Endodermal cell (in vitro differentiated cells): ENCODE results near the gene SLC3A2. TPM values are rescaled to one million over a fixed set of nuclear protein-coding genes. Genes with fewer than 3 reads are reported as not detected.

Experiments used
- DNase-seq: peaks from one replicate; pipeline ENCODE4 v3.0.0-alpha.2; 2017
- H3K27ac ChIP-seq: 2 replicates; pipeline ENCODE4 v1.5.1; 2013; ENCODE audit warnings: mild to moderate bottlenecking, low read depth, low read length, moderate library complexity
- H3K27me3 ChIP-seq: 2 replicates; pipeline ENCODE4 v1.6.1; 2013; ENCODE audit warnings: mild to moderate bottlenecking, low read length, moderate library complexity; ENCODE audit not compliant: insufficient read depth, control insufficient read depth, poor library complexity, severe bottlenecking
- H3K36me3 ChIP-seq: 2 replicates; pipeline ENCODE4 v1.7.0; 2013; ENCODE audit warnings: mild to moderate bottlenecking, low read length, moderate library complexity; ENCODE audit not compliant: control insufficient read depth, insufficient read depth
- H3K4me1 ChIP-seq: one replicate; pipeline ENCODE4 v1.7.0; 2013; ENCODE audit warnings: low read length; ENCODE audit not compliant: control insufficient read depth, insufficient read depth
- H3K4me3 ChIP-seq: 2 replicates; pipeline ENCODE4 v1.5.1; 2013; ENCODE audit warnings: mild to moderate bottlenecking, low read length, moderate library complexity
- H3K9ac ChIP-seq: 2 replicates; pipeline ENCODE4 v1.6.1; 2013; ENCODE audit warnings: mild to moderate bottlenecking, low read length, moderate library complexity; ENCODE audit not compliant: poor library complexity, severe bottlenecking; ENCODE audit errors: extremely low read depth
- H3K9me3 ChIP-seq: 2 replicates; pipeline ENCODE4 v1.6.1; 2013; ENCODE audit warnings: mild to moderate bottlenecking, low read length, moderate library complexity; ENCODE audit not compliant: control insufficient read depth
- H3K27ac Mint-ChIP-seq: 2 replicates; pipeline ENCODE4 v1.8.0; 2020; ENCODE audit warnings: mixed read lengths
- H3K27me3 Mint-ChIP-seq: 2 replicates; pipeline ENCODE4 v1.8.0; 2021; ENCODE audit warnings: mild to moderate bottlenecking, mixed read lengths; ENCODE audit not compliant: insufficient read depth
- H3K36me3 Mint-ChIP-seq: 2 replicates; pipeline ENCODE4 v1.8.0; 2020; ENCODE audit warnings: low read depth, mixed read lengths
- H3K4me1 Mint-ChIP-seq: 2 replicates; pipeline ENCODE4 v1.8.0; 2020; ENCODE audit warnings: mixed read lengths
- H3K4me3 Mint-ChIP-seq: 2 replicates; pipeline ENCODE4 v1.8.0; 2020; ENCODE audit warnings: mild to moderate bottlenecking, moderate library complexity, mixed read lengths
- H3K9me3 Mint-ChIP-seq: 2 replicates; pipeline ENCODE4 v1.8.0; 2020; ENCODE audit warnings: mild to moderate bottlenecking, mixed read lengths
- CTCF ChIP-seq: fragments of 200-600 bp; sonication (generic); conservative IDR thresholded peaks from 2 replicates; pipeline ENCODE4 v1.5.0; 2021; ENCODE audit warnings: antibody characterized with exemption, mild to moderate bottlenecking
- WGBS, 2 experiments: methylation state at CpG; one replicate each; pipeline versions ENCODE4 v1.1.5 to v1.1.7; 2013; ENCODE audit warnings: missing lambda C conversion rate in 2 of 2, mixed read lengths in 1 of 2; ENCODE audit not compliant: insufficient coverage in 1 of 2, insufficient read length in 1 of 2; 5-methylcytosine and 5-hydroxymethylcytosine counted together
- total RNA-seq, 2 donors: library from RNA; stranded (reverse); fragmentation: NEBNext Ultra II Directional in 1 of 2; extraction: Animal tissue kit (Norgen Biotek cat#: 25700) in 1 of 2; gene quantifications; 2 replicates in 1 of 2; 3 replicates in 1 of 2; pipeline ENCODE4 v1.2.1, GENCODE V29; 2021

SLC3A2 gene
- total RNA-seq, 2 donors from 2014 or later = 438 to 488 TPM

GRCh38 chr11:62895501-62895900, 14.8 kb downstream of the SLC3A2 start:
- no peaks in the 10 kb centered on the region for H3K9me3 Mint-ChIP-seq
- H3K9ac ChIP-seq = no peak overlapping the region
- H3K36me3 ChIP-seq = no peaks in the 10 kb centered on the region
- no peaks in the 10 kb centered on the region for H3K27me3 ChIP-seq
- WGBS, 2 experiments = 90 to 100% methylated on average over 1 to 6 of the region's 6 CpGs
- H3K27ac ChIP-seq = no peak overlapping the region
- H3K4me3 Mint-ChIP-seq = no peak overlapping the region
- no peak for TF ChIP-seq CTCF
- H3K27me3 Mint-ChIP-seq = peaks cover 2% of the 10 kb centered on the region
- H3K27ac Mint-ChIP-seq = no peak overlapping the region
- H3K36me3 Mint-ChIP-seq = no peaks in the 10 kb centered on the region
- H3K4me1 Mint-ChIP-seq = peaks cover 3% of the 10 kb centered on the region
- H3K4me3 ChIP-seq = no peak overlapping the region
- no peak for DNase-seq
- H3K4me1 ChIP-seq = no peaks in the 10 kb centered on the region
- no peaks in the 10 kb centered on the region for H3K9me3 ChIP-seq

GRCh38 chr11:62896049-62896448, 15.4 kb downstream of the SLC3A2 start:
- WGBS, 2 experiments = 86 to 88% methylated on average over 8 to 10 of the region's 10 CpGs
- no peaks in the 10 kb centered on the region for H3K9me3 Mint-ChIP-seq
- H3K9me3 ChIP-seq = no peaks in the 10 kb centered on the region
- H3K36me3 ChIP-seq = no peaks in the 10 kb centered on the region
- no peaks in the 10 kb centered on the region for H3K4me1 ChIP-seq
- H3K36me3 Mint-ChIP-seq = no peaks in the 10 kb centered on the region
- H3K27ac ChIP-seq = no peak overlapping the region
- TF ChIP-seq CTCF = no peak
- no peak overlapping the region for H3K27ac Mint-ChIP-seq
- no peaks in the 10 kb centered on the region for H3K27me3 ChIP-seq
- no peak overlapping the region for H3K4me3 Mint-ChIP-seq
- H3K4me3 ChIP-seq = no peak overlapping the region
- H3K9ac ChIP-seq = no peak overlapping the region
- H3K4me1 Mint-ChIP-seq = peaks cover 3% of the 10 kb centered on the region
- DNase-seq = no peak
- H3K27me3 Mint-ChIP-seq = peaks cover 2% of the 10 kb centered on the region

- Histone ChIP-seq H3K36me3 (no peaks in the 10 kb centered on the region), H3K27ac (no peak overlapping the region), H3K9ac (no peak overlapping the region), H3K4me3 (no peak overlapping the region), H3K4me1 (peaks cover 2% of the 10 kb centered on the region), H3K27me3 (no peaks in the 10 kb centered on the region), H3K9me3 (no peaks in the 10 kb centered on the region)
- Mint-ChIP-seq H3K36me3 (no peaks in the 10 kb centered on the region), H3K4me3 (no peak overlapping the region), H3K27ac (no peak overlapping the region), H3K9me3 (no peaks in the 10 kb centered on the region), H3K27me3 (peaks cover 2% of the 10 kb centered on the region), H3K4me1 (peaks cover 5% of the 10 kb centered on the region)
- 35 to 53% methylated on average over 2 of the region's 2 CpGs for WGBS, 2 experiments
- no peak for TF ChIP-seq CTCF
- no peak for DNase-seq
Observed at GRCh38 chr11:62897311-62897710, 16.6 kb downstream of the SLC3A2 start.
